H1 (cell line): ENCODE measurements around the gene SLC6A6. TPM values are rescaled to one million over a fixed set of nuclear protein-coding genes. Genes with fewer than 3 reads are reported as not detected.

Experiments used
- CTCF ChIA-PET: fragments of 300-600 bp; sonication (Branson Sonifier 250); formaldehyde crosslinking; loops from one replicate; lab custom pipeline; 2021; ENCODE audit not compliant: partially characterized antibody; lab: Charles Lee
- POLR2A ChIA-PET: fragments of 300-600 bp; sonication (Branson Sonifier 250); formaldehyde crosslinking; loops from one replicate; lab custom pipeline; 2021; ENCODE audit warnings: inconsistent platforms; ENCODE audit not compliant: partially characterized antibody; lab: Charles Lee
- DNase-seq, 2 experiments: peaks; one replicate each; pipeline versions ENCODE4 v3.0.0 to v3.0.0-alpha.2; 2010 to 2022; ENCODE audit warnings: low spot score in 2 of 2, low read depth in 1 of 2, mixed read lengths in 1 of 2
- FAIRE-seq: peaks from 2 replicates; lab custom pipeline; 2011; peaks lifted over from hg19 to GRCh38; lab: Jason Lieb, UNC
- H2AFZ ChIP-seq: 2 replicates; pipeline ENCODE4 v1.8.1; 2012; ENCODE audit warnings: low read length, inconsistent platforms
- H2AK5ac ChIP-seq: 2 replicates; pipeline ENCODE4 v1.6.1; 2013; ENCODE audit warnings: low read depth, low read length
- H2BK120ac ChIP-seq: replicated peaks from 2 replicates; pipeline ENCODE3; 2013; ENCODE audit warnings: low read depth, low read length, inconsistent platforms
- H2BK12ac ChIP-seq: 2 replicates; pipeline ENCODE4 v1.6.1; 2013; ENCODE audit warnings: low read depth, low read length
- H2BK15ac ChIP-seq: 2 replicates; pipeline ENCODE4 v1.6.1; 2013; ENCODE audit warnings: low read length
- H2BK20ac ChIP-seq: 2 replicates; pipeline ENCODE4 v1.6.1; 2013; ENCODE audit warnings: low read length
- H2BK5ac ChIP-seq: 2 replicates; pipeline ENCODE4 v1.6.1; 2013; ENCODE audit warnings: low read depth, low read length
- H3K14ac ChIP-seq: 2 replicates; pipeline ENCODE4 v1.6.1; 2013; ENCODE audit warnings: inconsistent platforms; ENCODE audit not compliant: insufficient read length
- H3K18ac ChIP-seq: 2 replicates; pipeline ENCODE4 v1.6.1; 2013; ENCODE audit warnings: low read length; ENCODE audit errors: extremely low read depth
- H3K23ac ChIP-seq: 2 replicates; pipeline ENCODE4 v1.6.1; 2013; ENCODE audit warnings: inconsistent platforms; ENCODE audit not compliant: insufficient read length
- H3K23me2 ChIP-seq: 2 replicates; pipeline ENCODE4 v1.6.1; 2013; ENCODE audit warnings: low read depth, low read length
- H3K27ac ChIP-seq: 2 replicates; pipeline ENCODE4 v1.6.1; 2011; ENCODE audit warnings: low read depth, low read length, inconsistent platforms
- H3K27me3 ChIP-seq, 4 experiments: replicated peaks in 1 of 4; 1 replicate in 1 of 4; 2 replicates in 3 of 4; pipeline versions ENCODE4 v1.6.1 to v1.8.1; 2011 to 2013; ENCODE audit warnings: low read length in 3 of 4, mild to moderate bottlenecking in 3 of 4, inconsistent platforms in 2 of 4, mixed read lengths in 2 of 4, moderate library complexity in 1 of 4; ENCODE audit not compliant: control insufficient read depth in 3 of 4, insufficient read depth in 3 of 4; ENCODE audit errors: extremely low read depth in 1 of 4
- H3K36me3 ChIP-seq, 4 experiments: 2 replicates each; pipeline versions ENCODE4 v1.6.1 to v1.8.1; 2011 to 2013; ENCODE audit warnings: mild to moderate bottlenecking in 4 of 4, low read length in 3 of 4, moderate library complexity in 2 of 4, control low read depth in 1 of 4, inconsistent platforms in 1 of 4; ENCODE audit not compliant: insufficient read depth in 4 of 4, control insufficient read depth in 2 of 4
- H3K4ac ChIP-seq: replicated peaks from 2 replicates; pipeline ENCODE3; 2013; ENCODE audit warnings: low read length, low read depth, mixed read lengths, inconsistent platforms; ENCODE audit not compliant: insufficient read length
- H3K4me1 ChIP-seq, 4 experiments: replicated peaks in 1 of 4; 1 replicate in 1 of 4; 2 replicates in 3 of 4; pipeline versions ENCODE4 v1.6.1 to v1.8.1; 2011 to 2013; ENCODE audit warnings: low read length in 3 of 4, inconsistent platforms in 2 of 4, mixed read lengths in 1 of 4; ENCODE audit not compliant: insufficient read depth in 4 of 4, control insufficient read depth in 3 of 4
- H3K4me2 ChIP-seq, 2 experiments: 2 replicates each; pipeline versions ENCODE4 v1.6.1 to v1.8.1; 2011 to 2013; ENCODE audit warnings: low read depth in 2 of 2, low read length in 2 of 2, control low read depth in 1 of 2, inconsistent platforms in 1 of 2, mild to moderate bottlenecking in 1 of 2; ENCODE audit not compliant: insufficient read depth in 1 of 2
- H3K4me3 ChIP-seq, 4 experiments: fragments of 200-600, 300-600 bp in 1 of 4; sonication (generic), shearing (Covaris generic), sonication (Bioruptor Twin) in 1 of 4; 2 replicates each; pipeline versions ENCODE4 v1.5.1 to v1.8.1; 2011 to 2016; ENCODE audit warnings: low read length in 4 of 4, low read depth in 3 of 4, control low read depth in 2 of 4, inconsistent platforms in 2 of 4, mild to moderate bottlenecking in 2 of 4, mixed read lengths in 1 of 4, moderate library complexity in 1 of 4; ENCODE audit not compliant: insufficient read depth in 2 of 4; ENCODE audit errors: extremely low read depth in 1 of 4
- H3K56ac ChIP-seq: replicated peaks from 2 replicates; pipeline ENCODE3; 2013; ENCODE audit warnings: low read depth, mild to moderate bottlenecking, mixed read lengths, low read length, inconsistent platforms; ENCODE audit not compliant: insufficient read length
- H3K79me1 ChIP-seq: 2 replicates; pipeline ENCODE4 v1.6.1; 2013; ENCODE audit warnings: low read depth, low read length, control low read depth
- H3K79me2 ChIP-seq, 2 experiments: 2 replicates each; pipeline versions ENCODE4 v1.6.1 to v1.8.1; 2012 to 2013; ENCODE audit warnings: low read length in 2 of 2, mild to moderate bottlenecking in 2 of 2, inconsistent platforms in 1 of 2; ENCODE audit not compliant: insufficient read depth in 2 of 2, control insufficient read depth in 1 of 2
- H3K9ac ChIP-seq, 4 experiments: replicated peaks in 1 of 4; 1 replicate in 1 of 4; 2 replicates in 3 of 4; pipeline versions ENCODE4 v1.6.1 to v1.8.1; 2011 to 2013; ENCODE audit warnings: low read depth in 3 of 4, low read length in 3 of 4, control low read depth in 2 of 4, mild to moderate bottlenecking in 2 of 4, moderate library complexity in 2 of 4, inconsistent platforms in 1 of 4; ENCODE audit errors: extremely low read depth in 1 of 4
- H3K9me3 ChIP-seq, 2 experiments: 2 replicates each; pipeline versions ENCODE4 v1.6.1 to v1.8.1; 2012 to 2013; ENCODE audit warnings: mild to moderate bottlenecking in 2 of 2, moderate library complexity in 2 of 2, control low read depth in 1 of 2, inconsistent platforms in 1 of 2, low read depth in 1 of 2, low read length in 1 of 2, mixed read lengths in 1 of 2; ENCODE audit not compliant: insufficient read depth in 2 of 2
- H4K20me1 ChIP-seq, 2 experiments: replicated peaks in 1 of 2; 2 replicates each; pipeline versions ENCODE3 to v1.8.1; 2011 to 2013; ENCODE audit warnings: inconsistent platforms in 2 of 2, low read length in 2 of 2, mild to moderate bottlenecking in 1 of 2; ENCODE audit not compliant: insufficient read depth in 2 of 2, control insufficient read depth in 1 of 2
- H4K5ac ChIP-seq: 2 replicates; pipeline ENCODE4 v1.6.1; 2013; ENCODE audit warnings: low read length, low read depth, mixed read lengths, inconsistent platforms; ENCODE audit not compliant: insufficient read length
- H4K8ac ChIP-seq: 2 replicates; pipeline ENCODE4 v1.8.0; 2013; ENCODE audit warnings: mild to moderate bottlenecking, moderate library complexity, low read length, inconsistent platforms; ENCODE audit not compliant: insufficient read depth; ENCODE audit errors: extremely low read depth
- H4K91ac ChIP-seq: replicated peaks from 2 replicates; pipeline ENCODE3; 2013; ENCODE audit warnings: low read length, mixed read lengths, inconsistent platforms; ENCODE audit not compliant: insufficient read length
- RXRA ChIP-seq: IDR thresholded peaks from 2 replicates; pipeline ENCODE4 v1.6.1; 2011; ENCODE audit warnings: low read depth, mild to moderate bottlenecking, low read length, moderate library complexity; ENCODE audit not compliant: insufficient read depth
- TAF7 ChIP-seq: optimal IDR thresholded peaks from 2 replicates; pipeline ENCODE3; 2011; ENCODE audit warnings: low read depth, mild to moderate bottlenecking, inconsistent platforms, low read length, moderate library complexity, borderline replicate concordance
- WGBS, 2 experiments: shearing (Covaris generic) in 1 of 2; methylation state at CpG; one replicate each; pipeline versions ENCODE4 v1.1.6 to v1.1.7; 2013 to 2015; ENCODE audit warnings: low lambda C conversion rate in 2 of 2, mixed read lengths in 2 of 2, inconsistent platforms in 1 of 2, low coverage in 1 of 2, missing lambda C conversion rate in 1 of 2; ENCODE audit not compliant: insufficient replicate concordance in 2 of 2, insufficient coverage in 1 of 2, insufficient read length in 1 of 2; ENCODE audit errors: extremely low coverage in 1 of 2, missing lambda C conversion rate in 1 of 2; 5-methylcytosine and 5-hydroxymethylcytosine counted together
- polyA plus RNA-seq, 7 experiments: library from polyadenylated mRNA; depleted of rRNA in 3 of 7; stranded (reverse) in 5 of 7; unstranded in 2 of 7; fragments of >200 nt in 5 of 7; fragments of 200-250 nt in 2 of 7; gene quantifications; 1 replicate in 5 of 7; 2 replicates in 1 of 7; 4 replicates in 1 of 7; pipeline versions ENCODE4 v1.2.1 to v1.2.3, GENCODE V29; 2011 to 2013; ENCODE audit warnings: missing spikeins in 2 of 7, mixed read lengths in 2 of 7
- total RNA-seq: library from RNA; stranded (reverse); fragmentation: NEBNext Ultra II Directional; extraction: Animal tissue kit (Norgen Biotek cat#: 25700); gene quantifications from 2 replicates; pipeline ENCODE4 v1.2.1, GENCODE V29; 2021

SLC6A6 gene
- total and polyA plus RNA-seq, 2 of the 8 experiments (the other 6 are each of a cell fraction or from before 2014, with no cell fraction given), result 66.2 to 144 TPM

DNA sequence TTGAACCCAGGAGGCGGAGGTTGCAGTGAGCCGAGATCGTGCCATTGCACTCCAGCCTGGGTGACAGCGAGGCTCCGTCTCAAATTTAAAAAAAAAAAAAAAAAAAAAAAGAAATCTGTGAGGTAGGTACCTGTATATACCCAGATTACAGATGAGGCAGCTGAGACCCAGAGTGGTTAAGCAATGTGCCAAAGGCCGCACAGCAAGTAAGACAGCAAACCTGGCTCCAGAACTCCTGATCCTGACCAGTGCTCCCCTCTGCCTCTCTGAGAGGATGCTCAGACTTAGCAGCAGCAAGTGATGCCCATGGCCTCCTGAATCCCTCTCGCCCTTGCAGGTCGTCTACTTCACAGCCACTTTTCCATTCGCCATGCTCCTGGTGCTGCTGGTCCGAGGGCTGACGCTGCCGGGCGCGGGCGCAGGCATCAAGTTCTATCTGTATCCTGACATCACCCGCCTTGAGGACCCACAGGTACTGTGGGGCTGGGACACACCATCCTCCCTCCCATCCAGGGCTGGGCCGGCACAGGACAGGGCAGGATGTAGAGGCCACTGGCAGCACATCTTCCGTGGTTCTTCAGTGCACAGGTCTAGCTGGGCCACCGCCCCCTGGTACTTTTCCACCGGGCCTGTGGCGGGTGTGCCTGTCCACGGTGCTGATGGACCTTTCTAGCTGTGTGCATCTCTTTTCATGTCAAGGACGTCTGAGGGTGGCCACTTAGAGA is 63.9 kb downstream of the SLC6A6 start:
- H3K9ac ChIP-seq, result no peak overlapping the region
- no peak overlapping the region for H2BK20ac ChIP-seq
- H2BK15ac ChIP-seq, result no peak overlapping the region
- no peak overlapping the region for H2BK12ac ChIP-seq
- H3K23ac ChIP-seq, result no peak overlapping the region
- H3K79me1 ChIP-seq, result 0 out of 2 replicates have a peak, but pooled peaks cover 3% of the 10 kb centered on the region
- H3K4me2 ChIP-seq, result no peak overlapping the region
- H3K27ac ChIP-seq, result no peak overlapping the region; the same call in 1 of the 2 replicates
- WGBS, 2 experiments, result 91% methylated on average over 21 of the region's 23 CpGs; no CpG with 5 or more reads in 1 of the 2 experiments
- H3K9me3 ChIP-seq, result no peaks in the 10 kb centered on the region
- H2AFZ ChIP-seq, result no peak overlapping the region
- ChIA-PET POLR2A (interaction anchor here (1.2 kb wide), 1 partner anchor 8 kb away, joined by 3 read pairs; no protein-coding TSS in a partner anchor), CTCF (interaction anchor here (0.5 to 4.1 kb wide), 36 partner anchors 9 to 295 kb away, joined by 3 to 42 read pairs (median 6); no protein-coding TSS in a partner anchor)
- H3K4me1 ChIP-seq, result peaks cover 0 to 5% (median 4%) of the 10 kb centered on the region in 4 experiments; a peak in 4 of 7 replicates
- no peak overlapping the region for H3K56ac ChIP-seq
- H4K8ac ChIP-seq, result no peak overlapping the region
- H3K79me2 ChIP-seq, result no peaks in the 10 kb centered on the region
- no peaks in the 10 kb centered on the region for H3K27me3 ChIP-seq
- H3K14ac ChIP-seq, result no peak overlapping the region
- H3K36me3 ChIP-seq, result peaks cover 13 to 39% (median 33%) of the 10 kb centered on the region in 4 experiments; a peak in 6 of 8 replicates
- H2AK5ac ChIP-seq, result no peak overlapping the region
- H4K91ac ChIP-seq, result no peak overlapping the region
- DNase-seq (no peak), FAIRE-seq (no peak)
- H2BK5ac ChIP-seq, result no peak overlapping the region
- H4K5ac ChIP-seq, result no peak overlapping the region
- no peak overlapping the region for H2BK120ac ChIP-seq
- peaks cover 0 to 12% of the 10 kb centered on the region in 2 experiments for H4K20me1 ChIP-seq
- no peaks in the 10 kb centered on the region for H3K23me2 ChIP-seq
- no peak overlapping the region for H3K4me3 ChIP-seq
- H3K4ac ChIP-seq, result no peak overlapping the region
- no peak overlapping the region for H3K18ac ChIP-seq
- TF ChIP-seq RXRA (no peak), TAF7 (no peak)
